ENCODE data around the gene SGTA.

SGTA gene

GRCh38 chr19:2755448-2755705 lies 27.7 kb downstream of the SGTA start:
- DNase-seq (ENCODE audit: low read depth in 3 of 3) = no peak

- no peak for DNase-seq (ENCODE audit: low read depth in 3 of 3)
Observed at GRCh38 chr19:2754659-2755447, 28.2 kb downstream of the SGTA start.

- no peak for DNase-seq (ENCODE audit: low read depth in 3 of 3)
Observed at GRCh38 chr19:2751438-2751830, 31.6 kb downstream of the SGTA start.

- DNase-seq (ENCODE audit: low read depth in 3 of 3) = no peak
Observed at GRCh38 chr19:2750808-2751437, 32.1 kb downstream of the SGTA start.

- DNase-seq (ENCODE audit: low read depth in 3 of 3) = no peak
Observed at GRCh38 chr19:2747349-2747748, 35.7 kb downstream of the SGTA start.

GRCh38 chr19:2744113-2744512 lies 39.0 kb downstream of the SGTA start:
- no peak for DNase-seq (ENCODE audit: low read depth in 3 of 3)

- DNase-seq (ENCODE audit: low read depth in 3 of 3) = no peak
Observed at GRCh38 chr19:2743099-2743498, 40.0 kb downstream of the SGTA start.

GRCh38 chr19:2740314-2740656 lies 42.8 kb downstream of the SGTA start:
- DNase-seq (ENCODE audit: low read depth in 3 of 3) = no peak

GRCh38 chr19:2739602-2740313 lies 43.3 kb downstream of the SGTA start, which contains the start of gene SLC39A3:
Gene SLC39A3, minus strand, starts transcription at chr19:2740017. Its CDS starts 2,760 bp downstream, at chr19:2737257.
- peak; percentile 98 to 99 (median 99) for DNase-seq (ENCODE audit: low read depth in 3 of 3)

GRCh38 chr19:2736550-2737190 lies 46.4 kb downstream of the SGTA start:
- DNase-seq (ENCODE audit: low read depth in 3 of 3) = no peak

- DNase-seq (ENCODE audit: low read depth in 3 of 3) = no peak
Observed at GRCh38 chr19:2735374-2735773, 47.7 kb downstream of the SGTA start.

GRCh38 chr19:2734589-2735288 lies 48.3 kb downstream of the SGTA start:
- no peak for DNase-seq (ENCODE audit: low read depth in 3 of 3)

GRCh38 chr19:2733930-2734588 lies 49.0 kb downstream of the SGTA start:
- DNase-seq (ENCODE audit: low read depth in 3 of 3) = no peak

- no peak for DNase-seq (ENCODE audit: low read depth in 3 of 3)
Observed at GRCh38 chr19:2732883-2733282, 50.2 kb downstream of the SGTA start.

- no peak for DNase-seq (ENCODE audit: low read depth in 3 of 3)
Observed at GRCh38 chr19:2732157-2732725, 50.8 kb downstream of the SGTA start.

GRCh38 chr19:2731181-2731995 lies 51.7 kb downstream of the SGTA start:
- DNase-seq (ENCODE audit: low read depth in 3 of 3) = no peak

- DNase-seq (ENCODE audit: low read depth in 3 of 3) = no peak
Observed at GRCh38 chr19:2729943-2730818, 52.9 kb downstream of the SGTA start.

GRCh38 chr19:2728783-2729387 lies 54.2 kb downstream of the SGTA start:
- DNase-seq (ENCODE audit: low read depth in 3 of 3) = no peak

- no peak for DNase-seq (ENCODE audit: low read depth in 3 of 3)
Observed at GRCh38 chr19:2727640-2727944, 55.5 kb downstream of the SGTA start.
